Measurements from ENCODE around the gene AREG. TPM values are rescaled to one million over a fixed set of nuclear protein-coding genes. Genes with fewer than 3 reads are reported as not detected.

AREG gene
- total RNA-seq, 1 donor from 2014 or later, result 14.6 TPM

- H3K36me3 ChIP-seq, result no peaks in the 10 kb centered on the region
- H3K4me3 ChIP-seq, result no peak overlapping the region
- peak; percentile 65 for ATAC-seq
- H3K9me3 ChIP-seq, result no peaks in the 10 kb centered on the region
- TF ChIP-seq CTCF (IDR thresholded peaks at IDR 0.05), result no peak
- no peaks in the 10 kb centered on the region for H3K27me3 ChIP-seq
- H3K27ac ChIP-seq, result no peak overlapping the region
- intact Hi-C loops (cut with DNase I), result no loop called here
- DNase-seq, result no peak
- H3K4me1 ChIP-seq, result no peaks in the 10 kb centered on the region
Observed at GRCh38 chr4:74466242-74466641, 21.3 kb downstream of the AREG start.

GRCh38 chr4:74471264-74471663 lies 26.3 kb downstream of the AREG start:
- Histone ChIP-seq H3K27me3 (no peaks in the 10 kb centered on the region), H3K9me3 (no peaks in the 10 kb centered on the region), H3K36me3 (no peaks in the 10 kb centered on the region), H3K4me1 (peaks cover 5% of the 10 kb centered on the region), H3K27ac (no peak overlapping the region), H3K4me3 (no peak overlapping the region)
- no peak for TF ChIP-seq CTCF (IDR thresholded peaks at IDR 0.05)
- no peak for ATAC-seq
- intact Hi-C loops (cut with DNase I), result no loop called here
- no peak for DNase-seq

- H3K27me3 ChIP-seq, result no peaks in the 10 kb centered on the region
- H3K27ac ChIP-seq, result peak overlapping the region; percentile 47
- intact Hi-C loops (cut with DNase I), result no loop called here
- no peaks in the 10 kb centered on the region for H3K36me3 ChIP-seq
- DNase-seq (no peak), ATAC-seq (peak; percentile 92)
- H3K9me3 ChIP-seq, result no peaks in the 10 kb centered on the region
- no peak for TF ChIP-seq CTCF (IDR thresholded peaks at IDR 0.05)
- peaks cover 5% of the 10 kb centered on the region for H3K4me1 ChIP-seq
- no peak overlapping the region for H3K4me3 ChIP-seq
Observed at GRCh38 chr4:74473155-74473811, 28.3 kb downstream of the AREG start.

GRCh38 chr4:74474345-74475090 lies 29.6 kb downstream of the AREG start:
- no peak for ATAC-seq

GRCh38 chr4:74475091-74475800 lies 30.3 kb downstream of the AREG start:
- TF ChIP-seq CTCF (IDR thresholded peaks at IDR 0.05), result no peak
- peak; percentile 71 for ATAC-seq

More at GRCh38 chr4:74474345-74475090, 29.6 kb downstream of the AREG start:
- DNase-seq, result no peak
- intact Hi-C loops (cut with DNase I), result no loop called here
- peaks cover 5% of the 10 kb centered on the region for H3K4me1 ChIP-seq
- H3K9me3 ChIP-seq, result no peaks in the 10 kb centered on the region
- H3K4me3 ChIP-seq, result no peak overlapping the region
- no peaks in the 10 kb centered on the region for H3K27me3 ChIP-seq
- no peaks in the 10 kb centered on the region for H3K36me3 ChIP-seq
- no peak overlapping the region for H3K27ac ChIP-seq
- TF ChIP-seq CTCF (IDR thresholded peaks at IDR 0.05), result no peak

More at GRCh38 chr4:74475091-74475800, 30.3 kb downstream of the AREG start:
- Histone ChIP-seq H3K4me1 (peaks cover 5% of the 10 kb centered on the region), H3K4me3 (no peak overlapping the region), H3K27me3 (no peaks in the 10 kb centered on the region), H3K9me3 (no peaks in the 10 kb centered on the region), H3K36me3 (no peaks in the 10 kb centered on the region), H3K27ac (no peak overlapping the region)
- DNase-seq, result no peak
- intact Hi-C loops (cut with DNase I), result no loop called here
